HepG2 (cell line): ENCODE data around the gene GDF9. TPM values are rescaled to one million over a fixed set of nuclear protein-coding genes. Genes with fewer than 3 reads are reported as not detected.

Source experiments
- AGO2 ChIP-seq: fragments of 200-400 bp; formaldehyde crosslinking; optimal IDR thresholded peaks from 2 replicates; pipeline ENCODE3; 2017; ENCODE audit warnings: mild to moderate bottlenecking, low read depth, low read length, moderate library complexity
- ARID3A ChIP-seq: IDR thresholded peaks from 2 replicates; pipeline ENCODE4 v1.6.1; 2012; ENCODE audit warnings: low read depth, low read length, improper control_type of control experiment
- ARNT ChIP-seq: fragments of 450-650 bp; IDR thresholded peaks from 2 replicates; pipeline ENCODE4 v1.6.1; 2017
- CREM ChIP-seq, 2 experiments: sonication (generic) in 1 of 2; formaldehyde crosslinking in 1 of 2; IDR thresholded peaks; 2 replicates each; pipeline versions ENCODE4 v1.4.0 to v1.6.1; 2016 to 2020; ENCODE audit warnings: antibody characterized with exemption in 1 of 2, mild to moderate bottlenecking in 1 of 2, missing genetic modification reagents in 1 of 2
- ETV5 ChIP-seq: IDR thresholded peaks from 2 replicates; pipeline ENCODE4 v1.6.1; 2018; ENCODE audit warnings: missing biosample characterization, missing genetic modification reagents, inconsistent platforms, borderline replicate concordance
- HNRNPH1 ChIP-seq: fragments of 200-400 bp; formaldehyde crosslinking; optimal IDR thresholded peaks from 2 replicates; pipeline ENCODE3; 2017; ENCODE audit warnings: mild to moderate bottlenecking, low read depth, low read length
- KLF12 ChIP-seq: sonication (generic); formaldehyde crosslinking; IDR thresholded peaks from 2 replicates; pipeline ENCODE4 v1.4.0; 2020; ENCODE audit warnings: missing genetic modification reagents, borderline replicate concordance
- MATR3 ChIP-seq: sonication (generic); formaldehyde crosslinking; IDR thresholded peaks from 2 replicates; pipeline ENCODE4 v1.4.0; 2020; ENCODE audit warnings: missing genetic modification reagents
- MEF2D ChIP-seq: sonication (generic); formaldehyde crosslinking; IDR thresholded peaks from 2 replicates; pipeline ENCODE4 v1.5.1; 2020; ENCODE audit warnings: mild to moderate bottlenecking, missing genetic modification reagents
- PAWR ChIP-seq: sonication (generic); formaldehyde crosslinking; IDR thresholded peaks from 2 replicates; pipeline ENCODE4 v1.4.0; 2020; ENCODE audit warnings: missing genetic modification reagents, mild to moderate bottlenecking, borderline replicate concordance
- RARG ChIP-seq: sonication (generic); formaldehyde crosslinking; IDR thresholded peaks from 2 replicates; pipeline ENCODE4 v1.4.0; 2020; ENCODE audit warnings: low read depth, mild to moderate bottlenecking, missing genetic modification reagents
- RBAK ChIP-seq: sonication (generic); formaldehyde crosslinking; IDR thresholded peaks from 2 replicates; pipeline ENCODE4 v1.5.1; 2020; ENCODE audit warnings: mild to moderate bottlenecking, missing genetic modification reagents
- RXRA ChIP-seq: sonication (generic); formaldehyde crosslinking; IDR thresholded peaks from 2 replicates; pipeline ENCODE4 v1.5.1; 2020; ENCODE audit warnings: missing genetic modification reagents
- SOX5 ChIP-seq: IDR thresholded peaks from 2 replicates; pipeline ENCODE4 v1.6.1; 2016; ENCODE audit warnings: borderline replicate concordance
- SRSF4 ChIP-seq: fragments of 200-400 bp; formaldehyde crosslinking; IDR thresholded peaks from one replicate; pipeline ENCODE4 v1.6.1; 2018; ENCODE audit warnings: mild to moderate bottlenecking, low read depth, low read length, moderate library complexity; ENCODE audit not compliant: poor library complexity, severe bottlenecking
- TBP ChIP-seq: sonication (generic); formaldehyde crosslinking; IDR thresholded peaks from 2 replicates; pipeline ENCODE4 v1.5.0; 2020; ENCODE audit warnings: missing genetic modification reagents
- ZFP36L1 ChIP-seq: sonication (generic); formaldehyde crosslinking; IDR thresholded peaks from 2 replicates; pipeline ENCODE4 v1.8.0; 2022; ENCODE audit warnings: mild to moderate bottlenecking, missing genetic modification reagents, moderate library complexity
- ZNF501 ChIP-seq: sonication (generic); formaldehyde crosslinking; IDR thresholded peaks from 2 replicates; pipeline ENCODE4 v1.5.1; 2020; ENCODE audit warnings: mild to moderate bottlenecking, moderate library complexity, missing genetic modification reagents
- ZNF558 ChIP-seq: sonication (generic); formaldehyde crosslinking; IDR thresholded peaks from 2 replicates; pipeline ENCODE4 v1.9.0; 2022; ENCODE audit warnings: mild to moderate bottlenecking, missing genetic modification reagents, borderline replicate concordance
- ZNF773 ChIP-seq: sonication (generic); formaldehyde crosslinking; IDR thresholded peaks from 2 replicates; pipeline ENCODE4 v1.4.0; 2020; ENCODE audit warnings: missing genetic modification reagents, borderline replicate concordance
- ZNF790 ChIP-seq: sonication (generic); formaldehyde crosslinking; IDR thresholded peaks from 2 replicates; pipeline ENCODE4 v1.8.0; 2022; ENCODE audit warnings: missing genetic modification reagents, mild to moderate bottlenecking, borderline replicate concordance
- ZNF841 ChIP-seq: sonication (generic); formaldehyde crosslinking; IDR thresholded peaks from 2 replicates; pipeline ENCODE4 v1.8.1; 2023; ENCODE audit warnings: missing genetic modification reagents, borderline replicate concordance
- ZSCAN31 ChIP-seq: sonication (generic); formaldehyde crosslinking; IDR thresholded peaks from 2 replicates; pipeline ENCODE4 v1.5.0; 2020; ENCODE audit warnings: low read depth, mild to moderate bottlenecking, missing genetic modification reagents
- ZSCAN9 ChIP-seq: IDR thresholded peaks from 2 replicates; pipeline ENCODE4 v1.6.1; 2016; ENCODE audit warnings: borderline replicate concordance
- polyA plus RNA-seq, 8 experiments: library from polyadenylated mRNA; depleted of rRNA in 3 of 8; stranded (reverse) in 7 of 8; unstranded in 1 of 8; fragments of >200 nt; fragmentation: Illumina TruSeq in 4 of 8; extraction: Trizol in 4 of 8; gene quantifications; 2 replicates each; pipeline versions ENCODE4 v1.2.1 to v1.2.3, GENCODE V29; 2011 to 2016; ENCODE audit warnings: low read depth in 4 of 8, missing spikeins in 1 of 8, mixed read lengths in 1 of 8; ENCODE audit not compliant: insufficient read depth in 1 of 8
- total RNA-seq, 5 experiments: library from RNA; depleted of rRNA; stranded (reverse); fragments of >200 nt; fragmentation: Illumina TruSeq; extraction: Trizol; gene quantifications; 2 replicates each; pipeline ENCODE4 v1.2.3, GENCODE V29; 2016; ENCODE audit warnings: low read depth in 1 of 5
- TF ChIP-seq, protein P1 (sequence below): sonication (generic); formaldehyde crosslinking; IDR thresholded peaks from 2 replicates; pipeline ENCODE4 v1.8.1; 2023; ENCODE audit warnings: mild to moderate bottlenecking, inconsistent platforms, moderate library complexity, missing genetic modification reagents, borderline replicate concordance
- TF ChIP-seq, protein P2 (sequence below): sonication (generic); formaldehyde crosslinking; IDR thresholded peaks from 2 replicates; pipeline ENCODE4 v1.8.0; 2022; ENCODE audit warnings: low read depth, missing genetic modification reagents
- TF ChIP-seq, protein P3 (sequence below): IDR thresholded peaks from 2 replicates; pipeline ENCODE4 v1.6.1; 2016; ENCODE audit warnings: low read depth

GDF9 gene
- total and polyA plus RNA-seq, 2 of the 13 experiments (the other 11 are each of a cell fraction or from before 2014, with no cell fraction given): 0.33 to 0.38 TPM

DNA sequence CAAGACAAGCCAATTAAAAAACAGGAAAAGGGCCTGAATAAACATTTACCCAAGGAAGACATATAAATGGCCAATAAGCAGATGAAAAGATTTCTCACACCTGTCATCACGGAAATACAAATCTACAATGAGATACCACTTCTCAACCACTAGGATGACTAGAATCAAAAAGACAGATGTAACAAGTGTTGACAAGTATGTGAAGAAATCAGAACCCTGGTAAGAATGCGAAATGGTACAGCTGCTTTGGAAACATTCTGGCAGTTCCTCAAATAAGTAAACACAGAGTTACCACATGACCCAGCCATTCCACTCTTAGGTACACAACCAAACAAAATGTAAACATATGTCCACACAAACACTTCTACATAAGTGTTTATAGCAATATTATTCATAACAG is 39.7 kb upstream of the GDF9 start (continued):
- no peak for TF ChIP-seq RXRA (CRISPR knock-in tag)
- TF ChIP-seq ZNF773 (CRISPR knock-in tag): no peak
- TF ChIP-seq, protein P1, sequence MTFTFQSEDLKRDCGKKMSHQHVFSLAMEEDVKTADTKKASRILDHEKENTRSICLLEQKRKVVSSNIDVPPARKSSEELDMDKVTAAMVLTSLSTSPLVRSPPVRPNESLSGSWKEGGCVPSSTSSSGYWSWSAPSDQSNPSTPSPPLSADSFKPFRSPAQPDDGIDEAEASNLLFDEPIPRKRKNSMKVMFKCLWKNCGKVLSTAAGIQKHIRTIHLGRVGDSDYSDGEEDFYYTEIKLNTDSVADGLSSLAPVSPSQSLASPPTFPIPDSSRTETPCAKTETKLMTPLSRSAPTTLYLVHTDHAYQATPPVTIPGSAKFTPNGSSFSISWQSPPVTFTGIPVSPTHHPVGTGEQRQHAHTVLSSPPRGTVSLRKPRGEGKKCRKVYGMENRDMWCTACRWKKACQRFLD: no peak
- TF ChIP-seq MEF2D (CRISPR knock-in tag): no peak
- TF ChIP-seq, protein P2, sequence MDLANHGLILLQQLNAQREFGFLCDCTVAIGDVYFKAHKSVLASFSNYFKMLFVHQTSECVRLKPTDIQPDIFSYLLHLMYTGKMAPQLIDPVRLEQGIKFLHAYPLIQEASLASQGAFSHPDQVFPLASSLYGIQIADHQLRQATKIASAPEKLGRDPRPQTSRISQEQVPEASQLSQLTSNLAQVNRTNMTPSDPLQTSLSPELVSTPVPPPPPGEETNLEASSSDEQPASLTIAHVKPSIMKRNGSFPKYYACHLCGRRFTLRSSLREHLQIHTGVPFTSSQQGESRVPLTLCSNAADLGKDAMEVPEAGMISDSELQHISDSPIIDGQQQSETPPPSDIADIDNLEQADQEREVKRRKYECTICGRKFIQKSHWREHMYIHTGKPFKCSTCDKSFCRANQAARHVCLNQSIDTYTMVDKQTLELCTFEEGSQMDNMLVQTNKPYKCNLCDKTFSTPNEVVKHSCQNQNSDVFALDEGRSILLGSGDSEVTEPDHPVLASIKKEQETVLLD: no peak
- no peak for TF ChIP-seq AGO2
- no peak for TF ChIP-seq ZNF558 (CRISPR knock-in tag)
- no peak for TF ChIP-seq SRSF4
- TF ChIP-seq HNRNPH1: no peak
- TF ChIP-seq KLF12: no peak
- TF ChIP-seq ZSCAN31 (CRISPR knock-in tag): no peak
- no peak for TF ChIP-seq RARG
- no peak for TF ChIP-seq ARNT
- no peak for TF ChIP-seq TBP (CRISPR knock-in tag)
- TF ChIP-seq ARID3A: peak; percentile 92
- no peak for TF ChIP-seq ZNF841 (CRISPR knock-in tag)
- TF ChIP-seq SOX5 (CRISPR knock-in tag): peak; percentile 61; the same call in 1 of the 2 replicates
- peak; percentile 29; the same call in 1 of the 2 replicates for TF ChIP-seq CREM (IDR thresholded peaks at IDR 0.05)
- TF ChIP-seq CREM (CRISPR knock-in tag; IDR thresholded peaks at IDR 0.05): no peak
- TF ChIP-seq ZFP36L1 (CRISPR knock-in tag): 0 out of 2 replicates have a peak, but pooled peaks have one; percentile 46
- TF ChIP-seq ZNF501 (CRISPR knock-in tag): no peak
- TF ChIP-seq ETV5: no peak
- no peak for TF ChIP-seq ZSCAN9 (CRISPR knock-in tag)
- TF ChIP-seq, protein P3, sequence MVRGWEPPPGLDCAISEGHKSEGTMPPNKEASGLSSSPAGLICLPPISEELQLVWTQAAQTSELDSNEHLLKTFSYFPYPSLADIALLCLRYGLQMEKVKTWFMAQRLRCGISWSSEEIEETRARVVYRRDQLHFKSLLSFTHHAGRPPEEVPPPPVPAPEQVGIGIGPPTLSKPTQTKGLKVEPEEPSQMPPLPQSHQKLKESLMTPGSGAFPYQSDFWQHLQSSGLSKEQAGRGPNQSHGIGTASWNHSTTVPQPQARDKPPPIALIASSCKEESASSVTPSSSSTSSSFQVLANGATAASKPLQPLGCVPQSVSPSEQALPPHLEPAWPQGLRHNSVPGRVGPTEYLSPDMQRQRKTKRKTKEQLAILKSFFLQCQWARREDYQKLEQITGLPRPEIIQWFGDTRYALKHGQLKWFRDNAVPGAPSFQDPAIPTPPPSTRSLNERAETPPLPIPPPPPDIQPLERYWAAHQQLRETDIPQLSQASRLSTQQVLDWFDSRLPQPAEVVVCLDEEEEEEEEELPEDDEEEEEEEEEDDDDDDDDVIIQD (CRISPR knock-in tag): 0 out of 2 replicates have a peak, but pooled peaks have one; percentile 16
- no peak for TF ChIP-seq PAWR (CRISPR knock-in tag)
- no peak for TF ChIP-seq MATR3 (CRISPR knock-in tag)
- TF ChIP-seq ZNF790 (CRISPR knock-in tag): no peak
- no peak for TF ChIP-seq RBAK (CRISPR knock-in tag)
